ENCODE measurements around the gene SORCS2.

Gene SORCS2

GRCh38 chr4:7411896-7412553, 219.7 kb downstream of the SORCS2 start:
- DNase-seq (no peak), ATAC-seq (ENCODE audit: insufficient read depth, low read depth) (no peak)
- H4K20me1 ChIP-seq (ENCODE audit: insufficient read depth, low read length): no peaks in the 10 kb centered on the region
- no peak overlapping the region for H2AFZ ChIP-seq (ENCODE audit: low read depth, low read length)
- H3K4me2 ChIP-seq (ENCODE audit: insufficient read depth, low read length): no peak overlapping the region
- H3K9me3 ChIP-seq (ENCODE audit: insufficient read depth, low read length, severe bottlenecking): peaks cover 3% of the 10 kb centered on the region
- no peaks in the 10 kb centered on the region for H3K79me2 ChIP-seq (ENCODE audit: insufficient read depth, low read length)
- H3K27ac ChIP-seq (ENCODE audit: low read length): no peak overlapping the region
- no peak overlapping the region for H3K9ac ChIP-seq (ENCODE audit: low read depth, low read length)
- peaks cover 3% of the 10 kb centered on the region for H3K27me3 ChIP-seq (ENCODE audit: insufficient read depth, low read length, poor library complexity)
- no peaks in the 10 kb centered on the region for H3K4me1 ChIP-seq (ENCODE audit: insufficient read depth, low read length)
- TF ChIP-seq, protein P1, sequence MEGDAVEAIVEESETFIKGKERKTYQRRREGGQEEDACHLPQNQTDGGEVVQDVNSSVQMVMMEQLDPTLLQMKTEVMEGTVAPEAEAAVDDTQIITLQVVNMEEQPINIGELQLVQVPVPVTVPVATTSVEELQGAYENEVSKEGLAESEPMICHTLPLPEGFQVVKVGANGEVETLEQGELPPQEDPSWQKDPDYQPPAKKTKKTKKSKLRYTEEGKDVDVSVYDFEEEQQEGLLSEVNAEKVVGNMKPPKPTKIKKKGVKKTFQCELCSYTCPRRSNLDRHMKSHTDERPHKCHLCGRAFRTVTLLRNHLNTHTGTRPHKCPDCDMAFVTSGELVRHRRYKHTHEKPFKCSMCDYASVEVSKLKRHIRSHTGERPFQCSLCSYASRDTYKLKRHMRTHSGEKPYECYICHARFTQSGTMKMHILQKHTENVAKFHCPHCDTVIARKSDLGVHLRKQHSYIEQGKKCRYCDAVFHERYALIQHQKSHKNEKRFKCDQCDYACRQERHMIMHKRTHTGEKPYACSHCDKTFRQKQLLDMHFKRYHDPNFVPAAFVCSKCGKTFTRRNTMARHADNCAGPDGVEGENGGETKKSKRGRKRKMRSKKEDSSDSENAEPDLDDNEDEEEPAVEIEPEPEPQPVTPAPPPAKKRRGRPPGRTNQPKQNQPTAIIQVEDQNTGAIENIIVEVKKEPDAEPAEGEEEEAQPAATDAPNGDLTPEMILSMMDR (IDR thresholded peaks at IDR 0.05; ENCODE audit: borderline replicate concordance, extremely low read depth, low read length, poor library complexity, severe bottlenecking): no peak
- TF ChIP-seq EZH2 (IDR thresholded peaks at IDR 0.05; ENCODE audit: borderline replicate concordance, low read depth, low read length, severe bottlenecking): no peak
- no peak overlapping the region for H3K4me3 ChIP-seq (ENCODE audit: low read depth in 1 of 2, low read length in 2 of 2)
- H3K36me3 ChIP-seq (ENCODE audit: insufficient read depth, low read length): no peaks in the 10 kb centered on the region

- no peak overlapping the region for H3K27ac ChIP-seq (ENCODE audit: low read length)
- no peaks in the 10 kb centered on the region for H4K20me1 ChIP-seq (ENCODE audit: insufficient read depth, low read length)
- H3K9me3 ChIP-seq (ENCODE audit: insufficient read depth, low read length, severe bottlenecking): peaks cover 3% of the 10 kb centered on the region
- no peak overlapping the region for H2AFZ ChIP-seq (ENCODE audit: low read depth, low read length)
- TF ChIP-seq EZH2 (IDR thresholded peaks at IDR 0.05; ENCODE audit: borderline replicate concordance, low read depth, low read length, severe bottlenecking): no peak
- TF ChIP-seq, protein P1 (IDR thresholded peaks at IDR 0.05; ENCODE audit: borderline replicate concordance, extremely low read depth, low read length, poor library complexity, severe bottlenecking): no peak
- H3K36me3 ChIP-seq (ENCODE audit: insufficient read depth, low read length): no peaks in the 10 kb centered on the region
- peaks cover 3% of the 10 kb centered on the region for H3K27me3 ChIP-seq (ENCODE audit: insufficient read depth, low read length, poor library complexity)
- H3K9ac ChIP-seq (ENCODE audit: low read depth, low read length): no peak overlapping the region
- no peaks in the 10 kb centered on the region for H3K4me1 ChIP-seq (ENCODE audit: insufficient read depth, low read length)
- no peak overlapping the region for H3K4me3 ChIP-seq (ENCODE audit: low read depth in 1 of 2, low read length in 2 of 2)
- H3K79me2 ChIP-seq (ENCODE audit: insufficient read depth, low read length): no peaks in the 10 kb centered on the region
- no peak overlapping the region for H3K4me2 ChIP-seq (ENCODE audit: insufficient read depth, low read length)
- no peak for DNase-seq
- no peak for ATAC-seq (ENCODE audit: insufficient read depth, low read depth)
Observed at GRCh38 chr4:7412554-7412912, 220.2 kb downstream of the SORCS2 start.

- no peak overlapping the region for H2AFZ ChIP-seq (ENCODE audit: low read depth, low read length)
- no peaks in the 10 kb centered on the region for H3K4me1 ChIP-seq (ENCODE audit: insufficient read depth, low read length)
- H3K4me2 ChIP-seq (ENCODE audit: insufficient read depth, low read length): no peak overlapping the region
- H3K27ac ChIP-seq (ENCODE audit: low read length): no peak overlapping the region
- no peak for DNase-seq
- no peaks in the 10 kb centered on the region for H4K20me1 ChIP-seq (ENCODE audit: insufficient read depth, low read length)
- no peak for ATAC-seq (ENCODE audit: insufficient read depth, low read depth)
- H3K4me3 ChIP-seq (ENCODE audit: low read depth in 1 of 2, low read length in 2 of 2): no peak overlapping the region
- H3K9ac ChIP-seq (ENCODE audit: low read depth, low read length): no peak overlapping the region
- H3K9me3 ChIP-seq (ENCODE audit: insufficient read depth, low read length, severe bottlenecking): no peaks in the 10 kb centered on the region
- no peaks in the 10 kb centered on the region for H3K36me3 ChIP-seq (ENCODE audit: insufficient read depth, low read length)
- no peaks in the 10 kb centered on the region for H3K79me2 ChIP-seq (ENCODE audit: insufficient read depth, low read length)
- H3K27me3 ChIP-seq (ENCODE audit: insufficient read depth, low read length, poor library complexity): peaks cover 3% of the 10 kb centered on the region
- TF ChIP-seq, protein P1 (IDR thresholded peaks at IDR 0.05; ENCODE audit: borderline replicate concordance, extremely low read depth, low read length, poor library complexity, severe bottlenecking): no peak
- no peak for TF ChIP-seq EZH2 (IDR thresholded peaks at IDR 0.05; ENCODE audit: borderline replicate concordance, low read depth, low read length, severe bottlenecking)
Observed at GRCh38 chr4:7414046-7414445, 221.7 kb downstream of the SORCS2 start.
